Heart right ventricle (tissue), 16 donors: ENCODE data around the gene IFT80. TPM values are rescaled to one million over a fixed set of nuclear protein-coding genes. Genes with fewer than 3 reads are reported as not detected.
"Not testable (repeated sequence)": the region's sequence is repeated elsewhere in the genome, so short reads cannot be mapped to it uniquely, and the experiment has no call there.

ENCODE experiments used
- ATAC-seq, 8 donors: fragments of 200-7000 bp; cut with Tn5 transposase; one replicate each; pipeline ENCODE4 v1.9.1; 2020; ENCODE audit warnings: mild to moderate bottlenecking in 8 of 8, moderate library complexity in 8 of 8, moderate number of reproducible peaks in 1 of 8
- DNase-seq, 2 donors: peaks; one replicate each; pipeline ENCODE4 v3.0.0-alpha.2; 2020
- H3K27ac ChIP-seq, 10 donors: fragments of 200-600 bp; sonication (generic) in 2 of 10; one replicate each; pipeline versions ENCODE4 v1.5.0 to v1.8.0; 2020 to 2022; ENCODE audit warnings: mild to moderate bottlenecking in 3 of 10
- H3K27me3 ChIP-seq, 7 donors: fragments of 200-600 bp; one replicate each; pipeline ENCODE4 v1.8.0; 2021 to 2022; ENCODE audit warnings: mild to moderate bottlenecking in 2 of 7
- H3K36me3 ChIP-seq, 9 donors: fragments of 200-600 bp; sonication (generic) in 1 of 9; one replicate each; pipeline versions ENCODE4 v1.5.0 to v1.8.0; 2020 to 2022; ENCODE audit warnings: mild to moderate bottlenecking in 2 of 9
- H3K4me1 ChIP-seq, 9 donors: fragments of 200-600 bp; sonication (generic) in 1 of 9; one replicate each; pipeline versions ENCODE4 v1.5.0 to v1.8.0; 2020 to 2022; ENCODE audit warnings: mild to moderate bottlenecking in 4 of 9
- H3K4me3 ChIP-seq, 10 donors: fragments of 200-600 bp; sonication (generic) in 2 of 10; one replicate each; pipeline versions ENCODE4 v1.5.0 to v1.8.0; 2020 to 2022; ENCODE audit warnings: mild to moderate bottlenecking in 7 of 10, moderate library complexity in 2 of 10
- H3K9me3 ChIP-seq, 11 donors: fragments of 200-600 bp in 10 of 11; sonication (generic) in 2 of 11; one replicate each; pipeline versions ENCODE4 v1.5.0 to v1.8.0; 2013 to 2022; ENCODE audit warnings: mild to moderate bottlenecking in 2 of 11, control low read depth in 1 of 11, moderate library complexity in 1 of 11
- WGBS, 2 donors: extraction: QIAGEN DNeasy Blood & Tissue Kit; methylation state at CpG; one replicate each; pipeline ENCODE4 v1.1.7; 2013; ENCODE audit warnings: inconsistent platforms in 1 of 2; 5-methylcytosine and 5-hydroxymethylcytosine counted together
- intact Hi-C, 10 donors: fragments of 100-400 bp; cut with DNase I; formaldehyde crosslinking; loops; one replicate each; pipeline versions ENCODE4 v1.11.1 to v1.14.2; 2022
- polyA plus RNA-seq, 2 donors: library from polyadenylated mRNA; stranded (reverse); fragments of 200-250 nt; gene quantifications; one replicate each; pipeline ENCODE4 v1.2.3, GENCODE V29; 2013
- total RNA-seq, 10 donors: library from RNA; stranded (reverse); fragmentation: NEBNext Ultra II Directional in 3 of 10; extraction: Animal tissue kit (Norgen Biotek cat#: 25700) in 3 of 10; gene quantifications; one replicate each; pipeline versions ENCODE4 v1.2.1 to v1.2.4, GENCODE V29; 2021 to 2023
- TF ChIP-seq, protein P1 (sequence below), 9 donors: fragments of 200-600 bp; sonication (generic) in 2 of 9; IDR thresholded peaks; one replicate each; pipeline versions ENCODE4 v1.5.0 to v1.8.0; 2021 to 2022; ENCODE audit warnings: antibody characterized with exemption in 9 of 9, mild to moderate bottlenecking in 5 of 9, moderate library complexity in 1 of 9
- donor health status: Arrhythmogenic right ventricular cardiomyopathy.
- donor health status: ischemic (EF 13 %, LVEDD 7.1; RV severe dilation, severe dysfunction).
- donor health status: healthy with polysubstance abuse.
- donor health status: DM: no; HTN: yes; CAD: no.
- donor health status: DM: no; HTN: no; CAD: no.
- donor health status: ischemic (EF 25% LVEDD 6.9; RV normal size, moderate dysfunction).
- donor health status: ischemic (EF 25% LVEDD 5.7; RV mildly dilated, moderate dysfunction).
- donor health status: healthy.
- donor health status: DM: yes; HTN: yes; CAD: no.
- donor health status: Ischemic cardiomyopathy.
- donor health status: ischemic (EF 35%, LVEDD 5.7; RV mildly dilated, moderate dysfunction).
- donor health status: nonischemic (EF 11% LVEDD 7.7; RV severe dilation, severe dysfunction).
- donor health status: DM: yes; HTN: yes; CAD: no.
- donor health status: PGD.
- donor health status: ischemic (EF 29% LVEDD 5.4; RV normal size, mild dysfunction).
- donor health status: nonischemic (EF 23%, LVEDD 6.1; RV moderate dilation, normal function).

IFT80 gene
- total and polyA plus RNA-seq, 12 donors: 5.3 to 16.3 (median 14.2) TPM

DNA sequence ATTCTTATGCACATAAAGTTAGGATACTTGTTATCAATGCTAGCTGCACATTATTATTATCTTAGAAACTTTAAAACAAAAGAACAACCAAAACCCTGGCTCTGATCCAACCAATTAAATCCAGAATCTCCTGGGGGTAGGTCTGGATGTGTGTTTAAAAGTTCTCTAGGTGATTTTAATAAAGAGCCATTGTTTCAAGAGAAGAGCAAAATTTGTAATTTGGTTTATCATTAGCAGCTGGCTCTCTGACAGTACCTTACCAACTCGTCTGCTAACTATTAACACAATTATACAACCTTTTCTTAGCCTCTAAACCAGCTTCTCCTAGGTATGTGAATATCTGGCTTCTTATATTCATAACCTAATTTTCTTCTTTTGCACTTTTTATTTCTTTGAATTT is 68.9 kb downstream of the IFT80 start:
- WGBS, 2 donors: 91 to 94% methylated on average over 1 of the region's 1 CpG
- Histone ChIP-seq H3K27ac (no peak overlapping the region), H3K9me3 (no peaks in the 10 kb centered on the region), H3K4me3 (no peak overlapping the region), H3K27me3 (no peaks in the 10 kb centered on the region), H3K36me3 (no peaks in the 10 kb centered on the region), H3K4me1 (no peaks in the 10 kb centered on the region)
- TF ChIP-seq, protein P1, sequence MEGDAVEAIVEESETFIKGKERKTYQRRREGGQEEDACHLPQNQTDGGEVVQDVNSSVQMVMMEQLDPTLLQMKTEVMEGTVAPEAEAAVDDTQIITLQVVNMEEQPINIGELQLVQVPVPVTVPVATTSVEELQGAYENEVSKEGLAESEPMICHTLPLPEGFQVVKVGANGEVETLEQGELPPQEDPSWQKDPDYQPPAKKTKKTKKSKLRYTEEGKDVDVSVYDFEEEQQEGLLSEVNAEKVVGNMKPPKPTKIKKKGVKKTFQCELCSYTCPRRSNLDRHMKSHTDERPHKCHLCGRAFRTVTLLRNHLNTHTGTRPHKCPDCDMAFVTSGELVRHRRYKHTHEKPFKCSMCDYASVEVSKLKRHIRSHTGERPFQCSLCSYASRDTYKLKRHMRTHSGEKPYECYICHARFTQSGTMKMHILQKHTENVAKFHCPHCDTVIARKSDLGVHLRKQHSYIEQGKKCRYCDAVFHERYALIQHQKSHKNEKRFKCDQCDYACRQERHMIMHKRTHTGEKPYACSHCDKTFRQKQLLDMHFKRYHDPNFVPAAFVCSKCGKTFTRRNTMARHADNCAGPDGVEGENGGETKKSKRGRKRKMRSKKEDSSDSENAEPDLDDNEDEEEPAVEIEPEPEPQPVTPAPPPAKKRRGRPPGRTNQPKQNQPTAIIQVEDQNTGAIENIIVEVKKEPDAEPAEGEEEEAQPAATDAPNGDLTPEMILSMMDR (IDR thresholded peaks at IDR 0.05): no peak
- intact Hi-C loops: no loop called here
- ATAC-seq (no peak), DNase-seq (no peak)

GRCh38 chr3:160326286-160326685 is 72.7 kb downstream of the IFT80 start:
- DNase-seq, ATAC-seq, H3K9me3 ChIP-seq, H3K4me1 ChIP-seq, H3K27ac ChIP-seq, H3K36me3 ChIP-seq, intact Hi-C loops, H3K4me3 ChIP-seq, H3K27me3 ChIP-seq: not testable (repeated sequence)
- 96 to 97% methylated on average over 2 of the region's 2 CpGs for WGBS, 2 donors

DNA sequence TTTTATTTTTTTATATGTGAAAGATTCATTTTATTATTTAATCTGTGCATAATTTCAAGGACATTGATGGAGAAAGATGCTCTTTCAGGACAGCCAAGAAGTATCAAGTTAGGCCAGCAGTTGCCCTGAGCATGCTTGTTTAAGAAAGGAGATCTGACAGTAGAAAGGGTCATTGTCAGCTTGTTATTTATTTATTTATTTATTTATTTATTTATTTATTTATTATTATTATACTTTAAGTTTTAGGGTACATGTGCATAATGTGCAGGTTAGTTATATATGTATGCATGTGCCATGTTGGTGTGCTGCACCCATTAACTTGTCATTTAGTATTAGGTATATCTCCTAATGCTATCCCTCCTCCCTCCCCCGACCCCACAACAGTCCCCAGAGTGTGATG is 77.2 kb downstream of the IFT80 start:
- not testable (repeated sequence) for H3K9me3 ChIP-seq, ATAC-seq, H3K27ac ChIP-seq, H3K4me3 ChIP-seq, DNase-seq, H3K4me1 ChIP-seq, H3K27me3 ChIP-seq
- intact Hi-C loops: loop anchor here in 1 of 10 donors (2.0 kb wide), 1 partner anchor 17 kb away; no protein-coding TSS in a partner anchor
- 100% methylated on average over 1 of the region's 1 CpG for WGBS, 2 donors
- H3K36me3 ChIP-seq: peaks cover 0 to 23% (median 0%) of the 10 kb centered on the region in 9 donors

GRCh38 chr3:160319322-160319721 is 79.7 kb downstream of the IFT80 start:
- no peak overlapping the region for H3K4me3 ChIP-seq
- ATAC-seq (no peak), DNase-seq (no peak)
- H3K27ac ChIP-seq: no peak overlapping the region
- TF ChIP-seq, protein P1 (IDR thresholded peaks at IDR 0.05): no peak
- no peaks in the 10 kb centered on the region for H3K4me1 ChIP-seq
- intact Hi-C loops: no loop called here
- no peaks in the 10 kb centered on the region for H3K27me3 ChIP-seq
- H3K36me3 ChIP-seq: peaks cover 0 to 34% (median 9%) of the 10 kb centered on the region in 9 donors
- peaks cover 0 to 6% (median 0%) of the 10 kb centered on the region in 11 donors for H3K9me3 ChIP-seq

GRCh38 chr3:160314995-160315394 is 84.0 kb downstream of the IFT80 start:
- no peak overlapping the region for H3K4me3 ChIP-seq
- TF ChIP-seq, protein P1 (IDR thresholded peaks at IDR 0.05): no peak
- H3K27me3 ChIP-seq: no peaks in the 10 kb centered on the region
- no peaks in the 10 kb centered on the region for H3K4me1 ChIP-seq
- H3K27ac ChIP-seq: no peak overlapping the region
- intact Hi-C loops: no loop called here
- DNase-seq (no peak), ATAC-seq (no peak)
- peaks cover 0 to 6% (median 0%) of the 10 kb centered on the region in 11 donors for H3K9me3 ChIP-seq
- H3K36me3 ChIP-seq: peaks cover 0 to 34% (median 9%) of the 10 kb centered on the region in 9 donors
